GM12878 (cell line): ENCODE measurements around the gene OR5K1. TPM values are rescaled to one million over a fixed set of nuclear protein-coding genes. Genes with fewer than 3 reads are reported as not detected.

Experiments used
- ATAC-seq: fragments of 200-7000 bp; cut with Tn5 transposase; 3 replicates; pipeline ENCODE4 v1.9.1; 2020; ENCODE audit warnings: mild to moderate bottlenecking, moderate library complexity
- BruUV-seq: library from RNA; stranded (reverse); fragments of 400-500 nt; replicated peaks from 2 replicates; lab custom pipeline; 2021; lab: Mats Ljungman, UMichigan
- CTCF ChIA-PET: fragments of 300-600 bp; sonication (Branson Sonifier 250); formaldehyde crosslinking; extraction: SDS; loops from one replicate; lab custom pipeline; 2021; ENCODE audit warnings: inconsistent platforms; lab: Yijun Ruan, JAX
- POLR2A ChIA-PET: fragments of 350-600 bp; formaldehyde crosslinking; extraction: SDS; loops from one replicate; lab custom pipeline; 2021; ENCODE audit warnings: inconsistent platforms; lab: Charles Lee
- RAD21 ChIA-PET: fragments of 300-600 bp; sonication (Branson Sonifier 250); formaldehyde crosslinking; loops from one replicate; lab custom pipeline; 2023; ENCODE audit warnings: antibody characterized with exemption; ENCODE audit not compliant: unreplicated experiment; lab: Charles Lee
- SMC1A ChIA-PET: fragments of 300-600 bp; sonication (Branson Sonifier 250); formaldehyde crosslinking; loops from one replicate; lab custom pipeline; 2023; ENCODE audit not compliant: unreplicated experiment, uncharacterized antibody; lab: Charles Lee
- DNase-seq: peaks from one replicate; pipeline ENCODE4 v3.0.0-alpha.2; 2011; ENCODE audit warnings: low read depth, low spot score
- FAIRE-seq: peaks from 3 replicates; lab custom pipeline; 2011; peaks lifted over from hg19 to GRCh38; lab: Jason Lieb, UNC
- H2AFZ ChIP-seq: 2 replicates; pipeline ENCODE4 v1.6.0; 2011; ENCODE audit warnings: low read depth, low read length, control low read depth; ENCODE audit not compliant: control insufficient read depth
- H3K27ac ChIP-seq: 2 replicates; pipeline ENCODE4 v1.5.1; 2011; ENCODE audit warnings: control low read depth; ENCODE audit not compliant: control insufficient read depth, insufficient read depth
- H3K27me3 ChIP-seq, 2 experiments: replicated peaks in 1 of 2; 2 replicates each; pipeline versions ENCODE4 v1.6.0 to v1.6.1; 2011; ENCODE audit warnings: low read length in 1 of 2; ENCODE audit not compliant: control insufficient read depth in 2 of 2, insufficient read depth in 2 of 2
- H3K36me3 ChIP-seq, 2 experiments: 2 replicates each; pipeline ENCODE4 v1.5.1; 2011; ENCODE audit warnings: low read length in 1 of 2; ENCODE audit not compliant: control insufficient read depth in 2 of 2, insufficient read depth in 2 of 2
- H3K4me1 ChIP-seq: 2 replicates; pipeline ENCODE4 v1.6.1; 2011; ENCODE audit warnings: mild to moderate bottlenecking, low read length, moderate library complexity, mixed read lengths; ENCODE audit not compliant: control insufficient read depth, insufficient read depth
- H3K4me2 ChIP-seq: 2 replicates; pipeline ENCODE4 v1.6.0; 2011; ENCODE audit warnings: control low read depth; ENCODE audit not compliant: control insufficient read depth, insufficient read depth
- H3K4me3 ChIP-seq: fragments of 200-600 bp; sonication (generic); 2 replicates; pipeline ENCODE4 v1.5.1; 2016
- H3K79me2 ChIP-seq: 2 replicates; pipeline ENCODE4 v1.6.0; 2011; ENCODE audit warnings: low read length; ENCODE audit not compliant: control insufficient read depth, insufficient read depth
- H3K9ac ChIP-seq: 2 replicates; pipeline ENCODE4 v1.8.0; 2011; ENCODE audit warnings: low read length, control low read depth, mixed read lengths; ENCODE audit not compliant: control insufficient read depth, insufficient read depth
- H3K9me3 ChIP-seq: replicated peaks from 3 replicates; pipeline ENCODE4 v1.5.1; 2011; ENCODE audit warnings: mild to moderate bottlenecking, low read length; ENCODE audit not compliant: control insufficient read depth, insufficient read depth
- H4K20me1 ChIP-seq: 2 replicates; pipeline ENCODE4 v1.6.0; 2011; ENCODE audit not compliant: control insufficient read depth, insufficient read depth
- CEBPB ChIP-seq, 2 experiments: fragments of 150-350 bp in 1 of 2; IDR thresholded peaks; 2 replicates each; pipeline ENCODE4 v1.6.1; 2012 to 2014; ENCODE audit warnings: low read depth in 2 of 2, low read length in 2 of 2, borderline replicate concordance in 1 of 2, inconsistent platforms in 1 of 2
- EED ChIP-seq: sonication (generic); IDR thresholded peaks from 2 replicates; pipeline ENCODE4 v1.6.1; 2016; ENCODE audit warnings: antibody characterized with exemption, low read depth
- EP300 ChIP-seq, 2 experiments: fragments of 150-350 bp in 1 of 2; IDR thresholded peaks; 2 replicates each; pipeline ENCODE4 v1.6.1; 2011 to 2012; ENCODE audit warnings: low read depth in 2 of 2, low read length in 2 of 2, borderline replicate concordance in 1 of 2, improper control_type of control experiment in 1 of 2, inconsistent platforms in 1 of 2; ENCODE audit not compliant: control insufficient read depth in 1 of 2
- ETV6 ChIP-seq, 2 experiments: fragments of 450-650 bp in 1 of 2; IDR thresholded peaks in 1 of 2; conservative IDR thresholded peaks in 1 of 2; 2 replicates each; pipeline ENCODE4 v1.6.1; 2014; ENCODE audit warnings: antibody characterized with exemption in 1 of 2, borderline replicate concordance in 1 of 2, low read depth in 1 of 2, mild to moderate bottlenecking in 1 of 2, moderate library complexity in 1 of 2
- HCFC1 ChIP-seq: fragments of 150-350 bp; IDR thresholded peaks from 2 replicates; pipeline ENCODE4 v1.6.1; 2014; ENCODE audit warnings: low read length
- HDGF ChIP-seq: fragments of 450-650 bp; IDR thresholded peaks from 2 replicates; pipeline ENCODE4 v1.6.1; 2016; ENCODE audit warnings: antibody characterized with exemption
- JUNB ChIP-seq: IDR thresholded peaks from 2 replicates; pipeline ENCODE4 v1.6.1; 2016; ENCODE audit warnings: antibody characterized with exemption, mild to moderate bottlenecking
- KDM1A ChIP-seq: fragments of 200-600 bp; sonication (generic); IDR thresholded peaks from 2 replicates; pipeline ENCODE4 v1.6.1; 2016; ENCODE audit warnings: borderline replicate concordance
- MXI1 ChIP-seq: fragments of 150-350 bp; IDR thresholded peaks from 2 replicates; pipeline ENCODE4 v1.6.1; 2011; ENCODE audit warnings: low read depth, mild to moderate bottlenecking, inconsistent platforms, low read length, improper control_type of control experiment
- MYC ChIP-seq: IDR thresholded peaks from 2 replicates; pipeline ENCODE4 v1.6.1; 2011; ENCODE audit warnings: mild to moderate bottlenecking, low read length, moderate library complexity, inconsistent platforms; ENCODE audit not compliant: insufficient read depth, insufficient replicate concordance, insufficient read length, severe bottlenecking
- NRF1 ChIP-seq: conservative IDR thresholded peaks from 2 replicates; pipeline ENCODE4 v1.6.1; 2011; ENCODE audit warnings: mild to moderate bottlenecking, low read depth, low read length, improper control_type of control experiment
- PAX8 ChIP-seq: fragments of 450-650 bp; IDR thresholded peaks from 2 replicates; pipeline ENCODE4 v1.6.1; 2017; ENCODE audit warnings: mild to moderate bottlenecking, moderate library complexity
- PML ChIP-seq: IDR thresholded peaks from 2 replicates; pipeline ENCODE4 v1.6.1; 2012; ENCODE audit warnings: low read length, inconsistent platforms
- POLR2AphosphoS5 ChIP-seq: IDR thresholded peaks from 2 replicates; pipeline ENCODE4 v1.6.1; 2011; ENCODE audit warnings: mild to moderate bottlenecking, low read length, inconsistent platforms
- SMC3 ChIP-seq: IDR thresholded peaks from 2 replicates; pipeline ENCODE4 v1.6.1; 2011; ENCODE audit warnings: low read length, improper control_type of control experiment, borderline replicate concordance
- SUZ12 ChIP-seq: fragments of 200-600 bp; sonication (generic); IDR thresholded peaks from one replicate; pipeline ENCODE4 v1.6.1; 2018; ENCODE audit warnings: antibody characterized with exemption, mild to moderate bottlenecking; ENCODE audit not compliant: unreplicated experiment
- TCF7 ChIP-seq: IDR thresholded peaks from 2 replicates; pipeline ENCODE4 v1.6.1; 2014; ENCODE audit warnings: antibody characterized with exemption, borderline replicate concordance
- YBX1 ChIP-seq: fragments of 450-650 bp; IDR thresholded peaks from 2 replicates; pipeline ENCODE4 v1.6.1; 2016; ENCODE audit warnings: antibody characterized with exemption
- YY1 ChIP-seq: IDR thresholded peaks from 2 replicates; pipeline ENCODE4 v1.6.1; 2011; ENCODE audit warnings: low read depth, mild to moderate bottlenecking, low read length
- ZNF274 ChIP-seq: IDR thresholded peaks from one replicate; pipeline ENCODE4 v1.8.0; 2011; ENCODE audit not compliant: insufficient read length, insufficient read depth
- WGBS: methylation state at CpG from one replicate; pipeline ENCODE4 v1.1.6; 2016; ENCODE audit warnings: low lambda C conversion rate; ENCODE audit not compliant: insufficient replicate concordance, insufficient coverage; ENCODE audit errors: missing lambda C conversion rate; 5-methylcytosine and 5-hydroxymethylcytosine counted together
- in situ Hi-C: fragments of 300-500 bp; cut with MboI; formaldehyde crosslinking; loops from 9 replicates; pipeline ENCODE4 v1.14.3; 2018; ENCODE audit warnings: mixed read lengths
- intact Hi-C: fragments of 100-400 bp; cut with micrococcal nuclease; formaldehyde crosslinking; loops from one replicate; pipeline ENCODE4 v1.14.2; 2022; ENCODE audit not compliant: unreplicated experiment
- polyA plus RNA-seq, 11 experiments: library from polyadenylated mRNA; depleted of rRNA in 4 of 11; unstranded in 6 of 11; stranded (reverse) in 5 of 11; fragments of >200 nt; fragmentation: Nextera tagmentation in 4 of 11; fragmentation: Illumina TruSeq in 1 of 11; extraction: Ambion mirVana in 4 of 11; extraction: Trizol in 1 of 11; gene quantifications; 1 replicate in 1 of 11; 2 replicates in 10 of 11; pipeline versions ENCODE4 v1.2.1 to v1.2.3, GENCODE V29; 2011 to 2016; ENCODE audit warnings: inconsistent platforms in 2 of 11, missing spikeins in 2 of 11, low read depth in 1 of 11
- total RNA-seq, 4 experiments: library from RNA; depleted of rRNA in 3 of 4; stranded (reverse); fragments of >200 nt in 3 of 4; fragmentation: Illumina TruSeq in 1 of 4; extraction: Trizol in 1 of 4; gene quantifications; 2 replicates each; pipeline versions ENCODE4 v1.2.1 to v1.2.3, GENCODE V29; 2013 to 2021
- TF ChIP-seq, protein P1 (sequence below): fragments of 450-650 bp; IDR thresholded peaks from 2 replicates; pipeline ENCODE4 v1.6.1; 2017; ENCODE audit warnings: low read depth, mild to moderate bottlenecking, moderate library complexity
- TF ChIP-seq, protein P2 (sequence below): fragments of 450-650 bp; IDR thresholded peaks from 2 replicates; pipeline ENCODE4 v1.6.1; 2017; ENCODE audit warnings: mild to moderate bottlenecking, low read depth, inconsistent platforms; ENCODE audit not compliant: poor library complexity, severe bottlenecking

The OR5K1 gene
- total and polyA plus RNA-seq, 10 of the 15 experiments (the other 5 are each of a cell fraction or from before 2014, with no cell fraction given), result 0.50 TPM; not detected in 9

DNA sequence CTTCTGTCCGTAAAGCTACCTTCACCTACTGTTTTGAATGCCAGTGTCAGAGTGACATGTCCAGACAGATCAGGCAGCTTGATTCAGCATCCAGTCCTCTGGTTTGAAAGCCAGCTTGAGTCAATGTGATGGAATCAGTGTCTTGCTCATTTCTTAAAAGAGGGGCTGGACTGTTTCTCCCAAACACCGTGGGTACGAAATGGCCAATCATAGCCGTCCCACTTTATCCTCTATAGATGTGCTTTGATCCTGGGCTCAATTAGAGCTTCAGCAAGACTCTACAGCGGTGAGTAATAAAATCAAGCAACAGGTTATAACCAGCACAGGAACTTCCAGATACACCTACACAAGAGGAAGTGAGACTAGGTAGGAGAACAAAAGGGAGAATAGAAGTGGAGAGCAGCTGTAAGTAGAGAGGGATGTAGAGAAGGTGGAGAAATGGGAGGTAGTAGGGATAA lies 17.0 kb upstream of the OR5K1 start:
- peak overlapping the region; percentile 82 for H2AFZ ChIP-seq
- SMC1A ChIA-PET, result interaction anchor here (1.0 to 2.2 kb wide), 9 partner anchors 14 to 118 kb away, joined by 3 to 9 read pairs (median 3); no protein-coding TSS in a partner anchor
- no peaks in the 10 kb centered on the region for H3K79me2 ChIP-seq
- no peak for TF ChIP-seq YBX1
- no peak for TF ChIP-seq KDM1A
- TF ChIP-seq CEBPB (IDR thresholded peaks at IDR 0.05; ENCODE audit: borderline replicate concordance in 1 of 2, low read depth in 2 of 2, low read length in 2 of 2), result no peak
- TF ChIP-seq SUZ12, result no peak
- no peak for TF ChIP-seq PAX8
- no peak for TF ChIP-seq NRF1
- TF ChIP-seq POLR2AphosphoS5, result no peak
- no peak for TF ChIP-seq ETV6 (conservative IDR thresholded peaks at IDR 0.05 in 1 of 2, IDR thresholded peaks at IDR 0.05 in 1 of 2; ENCODE audit: borderline replicate concordance in 1 of 2, low read depth in 1 of 2)
- TF ChIP-seq SMC3, result peak; percentile 15; the same call in 1 of the 2 replicates
- peak; percentile 37; the same call in 1 of the 2 replicates for TF ChIP-seq TCF7
- no peak for TF ChIP-seq MXI1
- TF ChIP-seq EED, result peak; percentile 89
- TF ChIP-seq ZNF274, result no peak
- no peak for TF ChIP-seq MYC
- TF ChIP-seq HCFC1, result no peak
- 0 out of 2 replicates have a peak, but pooled peaks have one; percentile 50 for TF ChIP-seq PML
- TF ChIP-seq, protein P1, sequence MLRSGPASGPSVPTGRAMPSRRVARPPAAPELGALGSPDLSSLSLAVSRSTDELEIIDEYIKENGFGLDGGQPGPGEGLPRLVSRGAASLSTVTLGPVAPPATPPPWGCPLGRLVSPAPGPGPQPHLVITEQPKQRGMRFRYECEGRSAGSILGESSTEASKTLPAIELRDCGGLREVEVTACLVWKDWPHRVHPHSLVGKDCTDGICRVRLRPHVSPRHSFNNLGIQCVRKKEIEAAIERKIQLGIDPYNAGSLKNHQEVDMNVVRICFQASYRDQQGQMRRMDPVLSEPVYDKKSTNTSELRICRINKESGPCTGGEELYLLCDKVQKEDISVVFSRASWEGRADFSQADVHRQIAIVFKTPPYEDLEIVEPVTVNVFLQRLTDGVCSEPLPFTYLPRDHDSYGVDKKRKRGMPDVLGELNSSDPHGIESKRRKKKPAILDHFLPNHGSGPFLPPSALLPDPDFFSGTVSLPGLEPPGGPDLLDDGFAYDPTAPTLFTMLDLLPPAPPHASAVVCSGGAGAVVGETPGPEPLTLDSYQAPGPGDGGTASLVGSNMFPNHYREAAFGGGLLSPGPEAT, result peak; percentile 82
- no peak for TF ChIP-seq YY1
- TF ChIP-seq, protein P2, sequence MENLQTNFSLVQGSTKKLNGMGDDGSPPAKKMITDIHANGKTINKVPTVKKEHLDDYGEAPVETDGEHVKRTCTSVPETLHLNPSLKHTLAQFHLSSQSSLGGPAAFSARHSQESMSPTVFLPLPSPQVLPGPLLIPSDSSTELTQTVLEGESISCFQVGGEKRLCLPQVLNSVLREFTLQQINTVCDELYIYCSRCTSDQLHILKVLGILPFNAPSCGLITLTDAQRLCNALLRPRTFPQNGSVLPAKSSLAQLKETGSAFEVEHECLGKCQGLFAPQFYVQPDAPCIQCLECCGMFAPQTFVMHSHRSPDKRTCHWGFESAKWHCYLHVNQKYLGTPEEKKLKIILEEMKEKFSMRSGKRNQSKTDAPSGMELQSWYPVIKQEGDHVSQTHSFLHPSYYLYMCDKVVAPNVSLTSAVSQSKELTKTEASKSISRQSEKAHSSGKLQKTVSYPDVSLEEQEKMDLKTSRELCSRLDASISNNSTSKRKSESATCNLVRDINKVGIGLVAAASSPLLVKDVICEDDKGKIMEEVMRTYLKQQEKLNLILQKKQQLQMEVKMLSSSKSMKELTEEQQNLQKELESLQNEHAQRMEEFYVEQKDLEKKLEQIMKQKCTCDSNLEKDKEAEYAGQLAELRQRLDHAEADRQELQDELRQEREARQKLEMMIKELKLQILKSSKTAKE, result no peak
- TF ChIP-seq EP300 (IDR thresholded peaks at IDR 0.05; ENCODE audit: borderline replicate concordance in 1 of 2, control insufficient read depth in 1 of 2, low read depth in 2 of 2, low read length in 2 of 2), result peak in 1 of 2 experiments; percentile 70; a peak in 2 of 4 replicates
- TF ChIP-seq HDGF, result no peak; the same call in 1 of the 2 replicates
- no peak for TF ChIP-seq JUNB

More for the DNA sequence above, 17.0 kb upstream of the OR5K1 start:
- intact Hi-C loops, result loop anchor here (5.0 kb wide), 2 partner anchors 76 to 126 kb away; partner anchors contain the start of gene CLDND1
- H3K9ac ChIP-seq, result peak overlapping the region; percentile 15
- H3K4me2 ChIP-seq, result peak overlapping the region; percentile 81
- DNase-seq (peak; percentile 48), ATAC-seq (peak; percentile 87), FAIRE-seq (peak; percentile 49)
- WGBS, result 0% methylated on average over 5 of the region's 5 CpGs
- ChIA-PET CTCF (interaction anchor here (0.9 to 3.0 kb wide), 4 partner anchors 9 to 145 kb away, joined by 3 to 10 read pairs (median 4); no protein-coding TSS in a partner anchor), RAD21 (interaction anchor here (1.0 to 1.8 kb wide), 5 partner anchors 77 to 154 kb away, joined by 3 to 6 read pairs (median 4); partner anchors contain the start of gene CLDND1), POLR2A (interaction anchor here (1.0 kb wide), 1 partner anchor 9 kb away, joined by 4 read pairs; no protein-coding TSS in a partner anchor)
- in situ Hi-C loops, result no loop called here
- no peaks in the 10 kb centered on the region; the same call in 1 of the 3 replicates for H3K9me3 ChIP-seq
- H4K20me1 ChIP-seq, result no peaks in the 10 kb centered on the region
- H3K36me3 ChIP-seq, result no peaks in the 10 kb centered on the region
- peaks cover 14% of the 10 kb centered on the region; the same call in 1 of the 2 replicates for H3K4me1 ChIP-seq
- H3K4me3 ChIP-seq, result no peak overlapping the region
- H3K27me3 ChIP-seq, result no peaks in the 10 kb centered on the region
- BruUV-seq, result no TSS peak
- H3K27ac ChIP-seq, result peak overlapping the region; percentile 71
